Osteoblast (primary cell): ENCODE measurements around the gene MACF1. TPM values are rescaled to one million over a fixed set of nuclear protein-coding genes. Genes with fewer than 3 reads are reported as not detected.

Source experiments
- DNase-seq: peaks from one replicate; pipeline ENCODE4 v3.0.0; 2011; ENCODE audit warnings: low spot score, mixed read lengths; ENCODE audit not compliant: insufficient read length; ENCODE audit errors: missing footprints
- H2AFZ ChIP-seq: 2 replicates; pipeline ENCODE4 v1.6.0; 2011; ENCODE audit warnings: mild to moderate bottlenecking, low read length
- H3K27ac ChIP-seq: 2 replicates; pipeline ENCODE4 v1.5.1; 2011; ENCODE audit warnings: mild to moderate bottlenecking, low read depth, low read length, moderate library complexity
- H3K27me3 ChIP-seq: 2 replicates; pipeline ENCODE4 v1.6.0; 2012; ENCODE audit warnings: mild to moderate bottlenecking, control low read depth, inconsistent platforms, low read length, moderate library complexity; ENCODE audit not compliant: insufficient read depth
- H3K36me3 ChIP-seq: 2 replicates; pipeline ENCODE4 v1.5.1; 2011; ENCODE audit warnings: mild to moderate bottlenecking, low read length, control low read depth, moderate library complexity; ENCODE audit not compliant: insufficient read depth
- H3K4me1 ChIP-seq: 2 replicates; pipeline ENCODE4 v1.5.1; 2011; ENCODE audit warnings: mild to moderate bottlenecking, low read length, control low read depth, moderate library complexity; ENCODE audit not compliant: insufficient read depth
- H3K4me2 ChIP-seq: 2 replicates; pipeline ENCODE4 v1.6.0; 2011; ENCODE audit warnings: mild to moderate bottlenecking, low read length; ENCODE audit not compliant: insufficient read depth
- H3K4me3 ChIP-seq: fragments of 200-600 bp; sonication (generic); 3 replicates; pipeline ENCODE4 v1.5.1; 2012; ENCODE audit warnings: mild to moderate bottlenecking, low read length, inconsistent platforms; ENCODE audit not compliant: insufficient read depth
- H3K79me2 ChIP-seq: 2 replicates; pipeline ENCODE4 v1.6.0; 2012; ENCODE audit warnings: mild to moderate bottlenecking, low read length, control low read depth, inconsistent platforms; ENCODE audit not compliant: insufficient read depth
- H3K9me3 ChIP-seq: 2 replicates; pipeline ENCODE4 v1.5.1; 2011; ENCODE audit warnings: low read depth, low read length, control low read depth
- H4K20me1 ChIP-seq: 2 replicates; pipeline ENCODE4 v1.6.0; 2012; ENCODE audit warnings: mild to moderate bottlenecking, low read length, control low read depth; ENCODE audit not compliant: insufficient read depth
- total RNA-seq: library from RNA; depleted of rRNA; stranded (reverse); fragments of >200 nt; gene quantifications from 2 replicates; pipeline ENCODE4 v1.2.3, GENCODE V29; 2012
- TF ChIP-seq, protein P1 (sequence below): IDR thresholded peaks from 2 replicates; pipeline ENCODE4 v1.5.1; 2011; ENCODE audit warnings: mild to moderate bottlenecking, low read depth, low read length, moderate library complexity; ENCODE audit errors: extremely low read depth

The MACF1 gene
- total RNA-seq, 1 donor = 424 TPM

DNA sequence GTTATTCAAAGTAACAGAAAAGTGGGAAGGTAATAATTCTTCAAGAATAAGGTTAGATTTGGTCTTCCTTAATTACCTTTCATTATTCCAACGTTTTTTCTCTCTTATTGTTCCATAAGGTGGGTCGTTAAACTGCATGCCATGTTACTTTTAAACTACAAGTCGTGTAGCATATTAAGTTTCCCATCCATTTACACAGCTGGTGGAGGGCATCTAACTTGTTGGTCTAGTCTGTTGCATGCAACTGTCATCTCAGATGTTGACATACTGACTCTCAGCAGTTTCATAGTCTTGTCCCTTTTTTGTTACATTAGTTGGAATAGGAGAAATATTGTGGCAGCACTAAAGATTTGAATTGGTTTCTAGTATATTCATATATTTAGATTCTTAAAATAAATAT lies 232.3 kb downstream of the MACF1 start:
- Histone ChIP-seq H3K79me2 (peaks cover 7% of the 10 kb centered on the region), H3K9me3 (no peaks in the 10 kb centered on the region), H3K4me2 (no peak overlapping the region), H3K27ac (no peak overlapping the region), H4K20me1 (no peaks in the 10 kb centered on the region), H3K4me1 (peaks cover 3% of the 10 kb centered on the region), H3K27me3 (no peaks in the 10 kb centered on the region), H2AFZ (no peak overlapping the region), H3K36me3 (peaks cover 91% of the 10 kb centered on the region), H3K4me3 (no peak overlapping the region)
- TF ChIP-seq, protein P1, sequence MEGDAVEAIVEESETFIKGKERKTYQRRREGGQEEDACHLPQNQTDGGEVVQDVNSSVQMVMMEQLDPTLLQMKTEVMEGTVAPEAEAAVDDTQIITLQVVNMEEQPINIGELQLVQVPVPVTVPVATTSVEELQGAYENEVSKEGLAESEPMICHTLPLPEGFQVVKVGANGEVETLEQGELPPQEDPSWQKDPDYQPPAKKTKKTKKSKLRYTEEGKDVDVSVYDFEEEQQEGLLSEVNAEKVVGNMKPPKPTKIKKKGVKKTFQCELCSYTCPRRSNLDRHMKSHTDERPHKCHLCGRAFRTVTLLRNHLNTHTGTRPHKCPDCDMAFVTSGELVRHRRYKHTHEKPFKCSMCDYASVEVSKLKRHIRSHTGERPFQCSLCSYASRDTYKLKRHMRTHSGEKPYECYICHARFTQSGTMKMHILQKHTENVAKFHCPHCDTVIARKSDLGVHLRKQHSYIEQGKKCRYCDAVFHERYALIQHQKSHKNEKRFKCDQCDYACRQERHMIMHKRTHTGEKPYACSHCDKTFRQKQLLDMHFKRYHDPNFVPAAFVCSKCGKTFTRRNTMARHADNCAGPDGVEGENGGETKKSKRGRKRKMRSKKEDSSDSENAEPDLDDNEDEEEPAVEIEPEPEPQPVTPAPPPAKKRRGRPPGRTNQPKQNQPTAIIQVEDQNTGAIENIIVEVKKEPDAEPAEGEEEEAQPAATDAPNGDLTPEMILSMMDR = no peak
- DNase-seq = no peak

- Histone ChIP-seq H3K9me3 (no peaks in the 10 kb centered on the region), H3K4me3 (no peak overlapping the region), H3K27me3 (no peaks in the 10 kb centered on the region), H2AFZ (no peak overlapping the region), H4K20me1 (no peaks in the 10 kb centered on the region), H3K36me3 (peaks cover 94% of the 10 kb centered on the region), H3K27ac (no peak overlapping the region), H3K79me2 (peaks cover 4% of the 10 kb centered on the region), H3K4me1 (peaks cover 2% of the 10 kb centered on the region), H3K4me2 (no peak overlapping the region)
- TF ChIP-seq, protein P1 = no peak
- DNase-seq = no peak
Measured at GRCh38 chr1:39438042-39438441, 233.5 kb downstream of the MACF1 start.

DNA sequence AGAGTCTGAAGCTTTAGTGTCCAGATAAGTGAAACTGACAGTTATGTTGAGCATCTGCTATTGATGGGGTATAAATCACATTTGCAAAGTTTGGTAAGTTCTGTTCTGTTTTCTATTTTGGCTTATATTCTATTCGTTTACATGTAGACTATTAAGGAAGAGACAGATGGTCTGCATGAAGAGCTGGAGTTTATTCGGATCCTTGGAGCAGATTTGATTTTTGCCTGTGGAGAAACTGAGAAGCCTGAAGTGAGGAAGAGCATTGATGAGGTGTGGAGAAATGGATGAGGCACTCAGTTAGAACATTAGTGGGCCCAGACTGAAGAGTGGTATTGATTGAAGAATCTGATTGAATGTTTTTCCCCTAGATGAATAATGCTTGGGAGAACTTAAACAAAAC lies 236.4 kb downstream of the MACF1 start:
- TF ChIP-seq, protein P1 = no peak
- H4K20me1 ChIP-seq = peaks cover 8% of the 10 kb centered on the region
- no peaks in the 10 kb centered on the region for H3K9me3 ChIP-seq
- no peak overlapping the region for H3K27ac ChIP-seq
- peaks cover 9% of the 10 kb centered on the region for H3K4me1 ChIP-seq
- no peak overlapping the region for H2AFZ ChIP-seq
- peaks cover 92% of the 10 kb centered on the region for H3K36me3 ChIP-seq
- DNase-seq = no peak
- H3K27me3 ChIP-seq = no peaks in the 10 kb centered on the region
- no peak overlapping the region for H3K4me2 ChIP-seq
- H3K4me3 ChIP-seq = no peak overlapping the region
- H3K79me2 ChIP-seq = peaks cover 5% of the 10 kb centered on the region

- H3K4me1 ChIP-seq = peaks cover 9% of the 10 kb centered on the region
- TF ChIP-seq, protein P1 = no peak
- H3K9me3 ChIP-seq = no peaks in the 10 kb centered on the region
- no peak for DNase-seq
- no peak overlapping the region for H2AFZ ChIP-seq
- H3K79me2 ChIP-seq = peaks cover 5% of the 10 kb centered on the region
- no peaks in the 10 kb centered on the region for H3K27me3 ChIP-seq
- no peak overlapping the region for H3K27ac ChIP-seq
- H3K4me2 ChIP-seq = no peak overlapping the region
- H3K36me3 ChIP-seq = peaks cover 89% of the 10 kb centered on the region
- no peak overlapping the region for H3K4me3 ChIP-seq
- peaks cover 8% of the 10 kb centered on the region for H4K20me1 ChIP-seq
Measured at GRCh38 chr1:39441797-39442196, 237.3 kb downstream of the MACF1 start.
